Naive thymus-derived CD8-positive, alpha-beta T cell (primary cell): ENCODE measurements around the gene ELOVL1. TPM values are rescaled to one million over a fixed set of nuclear protein-coding genes. Genes with fewer than 3 reads are reported as not detected.
"Not testable (repeated sequence)": the region's sequence is repeated elsewhere in the genome, so short reads cannot be mapped to it uniquely, and the experiment has no call there.

Experiments used
- ATAC-seq, 2 donors: fragments of 150-1000 bp; cut with Tn5 transposase in 1 of 2; sonication (Bioruptor Pico), chemical (Tn5 transposase) in 1 of 2; 1 replicate in 1 of 2; 2 replicates in 1 of 2; pipeline ENCODE4 v1.10.0; 2021; ENCODE audit warnings: mild to moderate bottlenecking in 2 of 2, moderate library complexity in 2 of 2
- POLR2A ChIA-PET: fragments of 350-600 bp; sonication (Branson Sonifier 250); formaldehyde crosslinking; loops from one replicate; lab custom pipeline; 2021; ENCODE audit warnings: antibody characterized with exemption; lab: Charles Lee
- DNase-seq, 10 donors: peaks; one replicate each; pipeline versions ENCODE4 v3.0.0 to v3.0.0-alpha.2; 2020 to 2022
- H3K27ac Mint-ChIP-seq, 10 donors: one replicate each; pipeline ENCODE4 v1.8.0; 2020 to 2022; ENCODE audit warnings: mild to moderate bottlenecking in 10 of 10, mixed read lengths in 10 of 10, moderate library complexity in 4 of 10, inconsistent platforms in 1 of 10
- H3K27me3 Mint-ChIP-seq, 5 donors: one replicate each; pipeline ENCODE4 v1.8.0; 2021 to 2022; ENCODE audit warnings: mixed read lengths in 5 of 5
- H3K36me3 Mint-ChIP-seq, 3 donors: one replicate each; pipeline ENCODE4 v1.8.0; 2020 to 2022; ENCODE audit warnings: mixed read lengths in 3 of 3, mild to moderate bottlenecking in 2 of 3, inconsistent platforms in 1 of 3
- H3K4me1 Mint-ChIP-seq, 4 donors: one replicate each; pipeline ENCODE4 v1.8.0; 2021 to 2022; ENCODE audit warnings: mixed read lengths in 4 of 4
- H3K4me3 Mint-ChIP-seq, 10 donors: one replicate each; pipeline ENCODE4 v1.8.0; 2020 to 2022; ENCODE audit warnings: mild to moderate bottlenecking in 10 of 10, mixed read lengths in 10 of 10, moderate library complexity in 6 of 10, inconsistent platforms in 1 of 10
- H3K9me3 Mint-ChIP-seq, 9 donors: one replicate each; pipeline ENCODE4 v1.8.0; 2020 to 2022; ENCODE audit warnings: mixed read lengths in 9 of 9, mild to moderate bottlenecking in 3 of 9, inconsistent platforms in 1 of 9, moderate library complexity in 1 of 9
- polyA plus RNA-seq, 3 donors: library from polyadenylated mRNA; unstranded; fragments of 300-500 nt; fragmentation: Illumina TruSeq; gene quantifications; one replicate each; pipeline ENCODE4 v1.2.3, GENCODE V29; 2021
- total RNA-seq, 8 experiments: library from RNA in 2 of 8; stranded (reverse) in 2 of 8; gene quantifications; one replicate each; pipeline ENCODE4 v1.2.3 and lab custom pipeline; 2021 to 2026

The ELOVL1 gene
- total and polyA plus RNA-seq, 5 experiments from 2014 or later, result 30.3 to 49.4 (median 39.8) TPM

DNA sequence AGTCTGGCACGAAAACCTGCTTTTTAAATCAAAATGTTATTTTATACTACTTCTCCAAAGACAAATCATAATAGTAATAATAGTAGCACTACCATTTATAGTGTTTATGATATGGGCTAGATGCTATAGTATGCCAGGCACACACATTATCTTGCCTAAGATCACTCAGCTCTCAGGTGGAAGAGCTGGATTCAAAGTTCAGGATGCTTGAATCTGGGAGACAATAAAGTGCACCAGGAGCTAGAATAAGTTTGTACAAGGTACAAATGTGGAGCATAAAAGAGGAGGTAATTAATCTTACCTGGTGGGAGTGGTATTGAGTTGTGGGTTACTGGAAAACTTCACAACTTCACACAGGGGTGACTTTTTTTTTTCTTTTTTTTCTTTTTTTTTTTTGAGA lies 10.0 kb upstream of the ELOVL1 start:
- Mint-ChIP-seq H3K27me3 (no peaks in the 10 kb centered on the region), H3K27ac (peak overlapping the region in 1 of 10 donors; percentile 38), H3K4me3 (peak overlapping the region in 1 of 10 donors; percentile 6), H3K36me3 (peaks cover 0 to 23% (median 5%) of the 10 kb centered on the region in 3 donors), H3K4me1 (peaks cover 19 to 27% (median 22%) of the 10 kb centered on the region in 4 donors), H3K9me3 (no peaks in the 10 kb centered on the region)
- POLR2A ChIA-PET, result interaction anchor here (1.1 kb wide), 1 partner anchor 9 kb away, joined by 4 read pairs; no protein-coding TSS in a partner anchor
- ATAC-seq (no peak), DNase-seq (no peak)

DNA sequence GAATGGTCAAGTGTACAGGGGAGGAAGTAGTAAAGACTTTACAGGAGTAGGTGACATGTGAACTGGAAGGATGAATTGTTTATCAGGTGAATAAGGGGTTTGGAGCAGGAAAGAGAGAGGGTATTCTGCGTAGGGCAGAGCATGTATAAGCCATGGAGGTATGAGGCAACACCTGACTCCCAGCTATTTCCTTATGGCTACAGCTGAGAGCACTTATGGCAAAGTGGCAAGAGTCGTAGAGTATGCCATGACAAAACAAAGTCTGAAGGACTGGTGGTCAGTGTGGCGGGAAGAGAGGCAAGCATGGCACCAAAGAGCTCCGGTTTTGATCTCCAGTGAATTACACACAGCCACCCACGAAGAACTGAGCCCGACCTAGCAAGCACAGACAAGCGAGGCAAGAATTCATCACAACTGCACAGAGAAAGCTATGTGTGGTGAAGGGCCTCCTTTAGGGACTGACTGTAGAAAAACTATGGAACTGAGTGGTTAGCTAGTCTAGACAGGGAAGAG lies 9.0 kb upstream of the ELOVL1 start:
- H3K4me1 Mint-ChIP-seq, result peaks cover 16 to 21% (median 20%) of the 10 kb centered on the region in 4 donors
- H3K27ac Mint-ChIP-seq, result peak overlapping the region in 2 of 10 donors; percentile 52 to 56
- H3K9me3 Mint-ChIP-seq, result no peaks in the 10 kb centered on the region
- POLR2A ChIA-PET, result interaction anchor here (1.1 kb wide), 3 partner anchors 8 to 18 kb away, joined by 3 to 4 read pairs (median 4); partner anchors contain the start of genes CDC20 and SZT2
- DNase-seq (no peak), ATAC-seq (no peak)
- H3K27me3 Mint-ChIP-seq, result no peaks in the 10 kb centered on the region
- H3K36me3 Mint-ChIP-seq, result peaks cover 0 to 16% (median 5%) of the 10 kb centered on the region in 3 donors
- no peak overlapping the region for H3K4me3 Mint-ChIP-seq

DNA sequence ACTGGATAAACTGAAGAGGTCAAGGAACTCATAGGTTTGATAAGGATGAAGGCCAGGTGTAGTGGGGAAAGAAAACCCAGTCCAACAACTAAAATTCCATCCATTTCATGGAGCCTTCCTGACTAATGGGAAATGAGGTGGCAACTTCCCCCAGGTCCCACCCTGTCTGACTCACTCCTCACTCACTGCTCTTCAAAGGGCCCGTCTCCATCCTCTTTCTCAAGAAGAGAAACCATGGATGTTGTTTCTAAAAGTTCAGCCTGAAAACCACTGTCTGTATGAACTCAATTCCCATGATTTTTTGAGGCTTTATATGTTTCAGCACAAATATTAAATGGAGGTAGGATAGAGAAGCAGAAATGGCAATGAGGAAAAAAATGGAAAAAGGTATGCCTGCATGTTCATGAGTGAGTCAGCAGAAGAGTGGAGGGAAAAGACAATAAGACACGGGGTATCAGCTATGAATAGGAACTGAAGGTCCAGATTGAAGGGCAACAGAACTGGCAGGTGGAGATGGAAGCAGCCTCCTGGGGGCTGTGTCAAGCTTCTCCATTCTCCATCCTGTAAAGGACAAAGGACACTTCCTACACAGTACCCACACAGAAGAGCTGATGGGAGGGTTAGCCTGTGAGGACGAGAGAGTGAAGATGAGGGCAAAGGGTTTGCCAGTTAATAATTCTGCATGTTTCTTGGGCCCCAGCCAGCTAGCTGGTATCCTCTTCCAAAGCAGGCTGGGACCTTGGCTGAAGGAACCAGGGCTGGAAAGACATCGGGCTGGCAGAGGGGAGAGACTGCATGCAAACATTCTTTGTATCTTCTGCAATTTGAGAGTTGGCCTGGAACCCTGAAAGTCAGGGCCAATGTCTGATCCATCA lies 5.5 kb upstream of the ELOVL1 start:
- Mint-ChIP-seq H3K27ac (no peak overlapping the region), H3K36me3 (peaks cover 0 to 3% (median 3%) of the 10 kb centered on the region in 3 donors), H3K9me3 (no peaks in the 10 kb centered on the region), H3K4me1 (peaks cover 11 to 28% (median 18%) of the 10 kb centered on the region in 4 donors), H3K4me3 (no peak overlapping the region), H3K27me3 (no peaks in the 10 kb centered on the region)
- ATAC-seq (no peak), DNase-seq (no peak)
- POLR2A ChIA-PET, result no interaction called here

DNA sequence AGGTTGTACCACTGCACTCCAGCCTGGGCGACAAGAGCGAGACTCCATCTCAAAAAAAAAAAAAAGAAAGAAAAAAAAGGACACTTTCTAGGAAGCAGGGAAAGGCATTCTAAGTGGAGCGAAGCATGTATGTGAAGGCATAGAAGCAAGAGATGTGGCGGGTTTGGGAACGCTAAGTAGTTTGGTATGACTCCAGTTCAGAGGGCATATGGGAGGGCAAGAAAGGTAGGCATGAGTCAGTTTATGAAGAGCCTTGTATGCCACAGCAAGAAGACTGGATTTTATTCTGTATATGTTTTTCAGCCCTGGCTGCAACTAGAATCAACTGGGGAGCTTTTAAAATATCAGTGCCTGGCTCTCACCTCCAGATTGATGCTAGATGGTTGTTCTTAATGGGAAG lies 4.4 kb upstream of the ELOVL1 start:
- peaks cover 0 to 3% (median 3%) of the 10 kb centered on the region in 3 donors for H3K36me3 Mint-ChIP-seq
- ATAC-seq (no peak), DNase-seq (no peak)
- no peak overlapping the region for H3K4me3 Mint-ChIP-seq
- no peaks in the 10 kb centered on the region for H3K9me3 Mint-ChIP-seq
- peaks cover 14 to 31% (median 23%) of the 10 kb centered on the region in 4 donors for H3K4me1 Mint-ChIP-seq
- H3K27ac Mint-ChIP-seq, result no peak overlapping the region
- H3K27me3 Mint-ChIP-seq, result no peaks in the 10 kb centered on the region
- POLR2A ChIA-PET, result no interaction called here

- H3K9me3 Mint-ChIP-seq, result no peaks in the 10 kb centered on the region
- peak overlapping the region in 5 of 10 donors; percentile 3 to 61 (median 20) for H3K4me3 Mint-ChIP-seq
- POLR2A ChIA-PET, result interaction anchor here (0.6 to 1.0 kb wide), 2 partner anchors 10 to 18 kb away, joined by 3 to 5 read pairs; no protein-coding TSS in a partner anchor
Measured at GRCh38 chr1:43370564-43370963, 2.8 kb upstream of the ELOVL1 start.

DNA sequence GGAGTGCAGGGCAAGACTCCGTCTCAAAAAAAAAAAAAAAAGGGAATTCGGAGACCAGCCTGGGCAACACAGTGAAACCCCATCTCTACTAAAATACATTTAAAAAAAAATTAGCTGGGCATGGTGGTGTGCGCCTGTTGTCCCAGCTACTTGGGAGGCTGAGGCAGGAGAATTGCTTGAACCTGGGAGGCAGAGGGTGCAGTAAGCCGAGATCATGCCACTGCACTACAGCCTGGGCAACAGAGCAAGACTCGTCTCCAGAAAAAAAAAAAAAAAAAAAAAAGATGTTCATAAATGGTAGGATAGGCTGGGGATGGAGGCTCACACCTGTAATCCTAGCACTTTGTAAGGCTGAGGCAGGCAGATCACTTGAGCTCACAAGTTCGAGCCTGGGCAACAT lies 2.0 kb upstream of the ELOVL1 start:
- Mint-ChIP-seq H3K36me3 (peaks cover 0 to 11% (median 0%) of the 10 kb centered on the region in 3 donors), H3K27ac (peak overlapping the region in 2 of 10 donors; percentile 39 to 81), H3K4me3 (peak overlapping the region in 4 of 10 donors; percentile 8 to 62 (median 31)), H3K4me1 (peaks cover 26 to 46% (median 43%) of the 10 kb centered on the region in 4 donors)
- not testable (repeated sequence) for DNase-seq, H3K9me3 Mint-ChIP-seq, ATAC-seq, H3K27me3 Mint-ChIP-seq
- POLR2A ChIA-PET, result interaction anchor here (0.6 to 1.0 kb wide), 2 partner anchors 9 to 19 kb away, joined by 3 to 5 read pairs; no protein-coding TSS in a partner anchor

More at GRCh38 chr1:43370564-43370963, 2.8 kb upstream of the ELOVL1 start:
- Mint-ChIP-seq H3K27ac (peak overlapping the region in 6 of 10 donors; percentile 6 to 87 (median 52)), H3K27me3 (no peaks in the 10 kb centered on the region), H3K36me3 (peaks cover 0 to 7% (median 0%) of the 10 kb centered on the region in 3 donors), H3K4me1 (peaks cover 23 to 42% (median 37%) of the 10 kb centered on the region in 4 donors)
- DNase-seq (no peak), ATAC-seq (no peak)

DNA sequence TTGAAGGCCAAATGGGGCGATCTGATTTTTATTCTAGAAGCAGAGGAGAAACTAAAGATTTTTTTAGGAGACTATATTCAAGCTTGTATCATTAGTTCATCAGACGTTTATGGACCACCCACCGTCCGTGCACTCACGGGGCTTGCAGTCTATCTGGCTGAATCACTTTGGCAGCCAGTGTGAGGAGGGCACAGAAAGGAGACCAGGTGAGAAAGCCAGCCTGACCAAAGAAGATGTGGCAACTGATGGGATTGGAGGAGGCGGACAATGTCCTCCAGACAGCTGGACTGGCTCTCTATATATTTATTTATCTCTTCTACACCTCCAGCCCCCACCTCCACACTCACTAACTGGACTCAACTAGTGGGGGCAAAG lies 822 bp upstream of the ELOVL1 start:
- POLR2A ChIA-PET, result interaction anchor here (0.7 to 2.0 kb wide), 10 partner anchors 9 to 338 kb away, joined by 3 to 20 read pairs (median 4); partner anchors contain the start of genes CDC20, CFAP57, EBNA1BP2 and KDM4A
- peaks cover 29 to 47% (median 43%) of the 10 kb centered on the region in 4 donors for H3K4me1 Mint-ChIP-seq

DNA sequence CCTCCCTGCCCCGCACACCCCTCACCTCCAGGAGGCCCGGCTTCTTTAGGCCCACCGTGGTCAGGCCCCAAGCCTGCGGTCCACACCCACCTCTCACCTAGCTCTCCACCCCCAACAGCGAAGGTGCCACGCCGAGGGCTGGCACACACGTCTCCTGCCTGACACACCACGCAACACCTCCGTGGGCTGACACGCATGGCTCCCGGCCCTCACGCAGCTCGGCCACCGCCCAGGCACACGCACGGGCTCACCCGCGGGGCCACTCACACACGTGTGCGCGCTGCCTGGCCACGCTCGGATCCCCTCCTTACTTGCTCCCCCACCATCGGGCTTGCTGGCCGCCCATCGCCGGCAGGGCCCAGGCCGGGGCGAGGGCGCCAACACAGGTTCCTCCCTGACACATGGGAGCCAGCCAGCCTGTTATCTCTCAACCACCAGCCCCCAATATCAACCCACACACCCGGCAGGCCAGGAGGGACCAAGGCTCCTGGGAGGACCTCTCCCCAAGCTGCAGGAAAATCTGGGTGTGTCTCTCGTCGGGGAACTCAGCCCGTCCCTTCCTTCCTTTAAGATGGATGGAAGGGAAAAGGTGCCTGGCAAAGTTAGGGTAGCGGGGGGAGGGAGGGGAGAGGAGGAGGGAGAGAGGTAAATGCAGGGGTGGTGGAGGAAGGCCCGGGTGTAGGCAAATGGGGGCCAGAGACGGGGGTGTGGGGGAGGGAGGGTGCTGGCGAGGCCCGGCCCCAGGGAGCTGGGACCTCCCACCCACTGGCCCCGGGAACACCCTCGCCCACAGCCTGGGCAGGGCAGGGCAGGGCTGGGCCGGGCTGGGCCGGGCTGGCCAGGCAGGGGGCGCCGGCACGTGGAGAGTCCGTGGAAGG lies 546 bp downstream of the ELOVL1 start:
- Mint-ChIP-seq H3K4me3 (peak overlapping the region; percentile 82 to 97 (median 89)), H3K9me3 (no peaks in the 10 kb centered on the region), H3K36me3 (peaks cover 0 to 35% (median 8%) of the 10 kb centered on the region in 3 donors), H3K27me3 (no peaks in the 10 kb centered on the region), H3K27ac (peak overlapping the region; percentile 81 to 97 (median 92)), H3K4me1 (peaks cover 29 to 47% (median 43%) of the 10 kb centered on the region in 4 donors)
- POLR2A ChIA-PET, result interaction anchor here (0.6 to 2.0 kb wide), 10 partner anchors 8 to 140 kb away, joined by 3 to 20 read pairs (median 4); partner anchors contain the start of genes CDC20, HYI, MED8 and SZT2
- DNase-seq (peak in 6 of 10 donors; percentile 13 to 66 (median 43)), ATAC-seq (peak; percentile 43 to 48)

More for the DNA sequence above, 822 bp upstream of the ELOVL1 start:
- ATAC-seq, result no peak
- no peak for DNase-seq
- Mint-ChIP-seq H3K9me3 (no peaks in the 10 kb centered on the region), H3K27me3 (no peaks in the 10 kb centered on the region), H3K36me3 (peaks cover 0 to 23% (median 8%) of the 10 kb centered on the region in 3 donors), H3K27ac (peak overlapping the region; percentile 86 to 98 (median 92)), H3K4me3 (peak overlapping the region; percentile 86 to 99 (median 92))

DNA sequence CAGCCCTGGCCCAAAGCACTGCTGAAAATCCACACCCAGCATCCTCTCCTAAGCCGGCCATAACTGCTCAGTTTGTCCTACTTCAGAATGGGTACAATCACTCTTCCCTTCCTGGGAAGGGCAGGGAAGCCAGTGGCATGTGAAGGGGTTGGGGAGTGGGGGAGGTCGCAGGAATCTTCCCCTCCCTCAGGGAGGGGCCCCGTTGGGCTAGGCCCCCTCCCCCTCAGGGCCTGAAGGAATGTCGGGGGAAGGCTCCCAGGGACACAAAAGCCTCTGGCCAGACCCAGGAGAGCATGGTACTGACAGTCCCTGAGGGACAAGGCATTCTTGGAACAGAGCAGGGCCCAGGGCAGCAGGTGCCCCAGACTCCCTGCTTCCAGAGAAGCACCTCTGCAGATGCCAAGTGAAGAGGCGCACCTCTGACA lies 1.2 kb downstream of the ELOVL1 start:
- H3K4me1 Mint-ChIP-seq, result peaks cover 29 to 47% (median 43%) of the 10 kb centered on the region in 4 donors
- no peaks in the 10 kb centered on the region for H3K9me3 Mint-ChIP-seq
- peaks cover 0 to 41% (median 8%) of the 10 kb centered on the region in 3 donors for H3K36me3 Mint-ChIP-seq
- no peaks in the 10 kb centered on the region for H3K27me3 Mint-ChIP-seq
- H3K27ac Mint-ChIP-seq, result peak overlapping the region; percentile 81 to 97 (median 92)
- peak overlapping the region; percentile 82 to 97 (median 89) for H3K4me3 Mint-ChIP-seq
- POLR2A ChIA-PET, result interaction anchor here (0.9 to 1.6 kb wide), 5 partner anchors 9 to 140 kb away, joined by 3 to 6 read pairs (median 4); partner anchors contain the start of gene HYI
- ATAC-seq, result no peak
- peak in 1 of 10 donors; percentile 60 for DNase-seq

DNA sequence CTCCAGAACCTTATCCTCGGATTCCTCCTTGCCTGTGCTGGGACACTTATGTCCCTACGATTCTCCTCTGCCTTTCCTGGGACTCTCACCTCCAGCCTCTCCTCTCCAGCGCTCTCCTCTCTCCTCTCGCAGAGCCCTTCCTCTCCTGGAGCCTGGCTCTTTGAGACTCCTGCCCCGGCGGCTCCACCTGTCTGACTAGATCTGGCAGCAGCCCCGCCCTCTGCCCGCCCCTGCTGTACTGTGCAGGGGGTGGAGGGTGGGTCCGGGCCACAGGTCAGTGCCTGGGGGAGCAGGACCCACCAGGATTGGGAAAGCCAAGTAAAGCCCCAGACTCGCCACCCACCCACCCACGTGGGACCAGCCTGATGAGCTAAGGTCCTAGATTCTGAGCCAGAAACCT lies 1.6 kb downstream of the ELOVL1 start:
- ATAC-seq (no peak), DNase-seq (no peak)
- H3K27ac Mint-ChIP-seq, result peak overlapping the region; percentile 51 to 96 (median 81)
- POLR2A ChIA-PET, result interaction anchor here (0.6 to 1.6 kb wide), 2 partner anchors 9 to 33 kb away, joined by 6 read pairs; no protein-coding TSS in a partner anchor
- H3K4me3 Mint-ChIP-seq, result peak overlapping the region; percentile 29 to 97 (median 88)
- H3K9me3 Mint-ChIP-seq, result no peaks in the 10 kb centered on the region
- peaks cover 29 to 44% (median 42%) of the 10 kb centered on the region in 4 donors for H3K4me1 Mint-ChIP-seq
- peaks cover 0 to 45% (median 8%) of the 10 kb centered on the region in 3 donors for H3K36me3 Mint-ChIP-seq
- no peaks in the 10 kb centered on the region for H3K27me3 Mint-ChIP-seq

GRCh38 chr1:43365678-43366077 lies 2.1 kb downstream of the ELOVL1 start:
- Mint-ChIP-seq H3K4me3 (peak overlapping the region; percentile 33 to 97 (median 70)), H3K36me3 (peaks cover 0 to 45% (median 8%) of the 10 kb centered on the region in 3 donors), H3K27ac (peak overlapping the region; percentile 52 to 96 (median 91)), H3K9me3 (no peaks in the 10 kb centered on the region), H3K27me3 (no peaks in the 10 kb centered on the region), H3K4me1 (peaks cover 29 to 44% (median 39%) of the 10 kb centered on the region in 4 donors)
- POLR2A ChIA-PET, result interaction anchor here (0.6 kb wide), 1 partner anchor 33 kb away, joined by 6 read pairs; no protein-coding TSS in a partner anchor
- ATAC-seq, result no peak
- DNase-seq, result no peak
